ENCODE data around the gene DDN. TPM values are rescaled to one million over a fixed set of nuclear protein-coding genes. Genes with fewer than 3 reads are reported as not detected.

Gene DDN
- polyA plus RNA-seq, 1 of the 3 experiments (the other 2 are of a cell fraction): 0.20 TPM

DNA sequence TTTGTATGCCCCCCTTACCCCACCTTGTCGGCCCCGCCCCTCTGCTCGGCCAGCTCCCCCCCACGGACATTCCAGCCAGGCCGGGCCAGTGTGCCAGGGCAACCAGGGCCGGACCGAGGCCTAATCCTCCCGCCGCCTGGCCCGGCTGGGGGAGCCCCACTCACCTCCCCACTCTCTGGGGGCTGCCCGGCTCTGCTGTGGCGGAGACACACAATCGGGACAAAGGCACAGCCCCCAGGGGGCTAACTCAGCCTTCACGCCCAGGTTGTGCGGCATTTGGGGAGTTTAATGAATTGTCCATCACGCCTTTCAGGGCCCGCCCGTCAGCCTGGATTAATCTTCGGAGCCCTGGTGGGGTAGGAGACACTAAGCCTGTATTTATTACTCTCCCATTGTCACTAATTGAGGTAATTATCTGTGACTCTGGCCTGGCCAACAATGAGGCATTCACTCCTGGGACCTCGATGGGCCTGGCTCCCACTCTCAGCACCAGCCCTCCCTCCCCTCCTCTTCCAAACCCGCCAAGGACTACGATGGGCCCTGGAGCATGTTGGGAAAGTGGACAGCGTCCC lies 12.4 kb downstream of the DDN start:
- Histone ChIP-seq H3K4me3 (ENCODE audit: low read depth in 2 of 2, low read length in 1 of 2) (no peak overlapping the region), H3K9me2 (no peaks in the 10 kb centered on the region), H2AFZ (ENCODE audit: low read depth) (no peak overlapping the region), H3K4me2 (no peak overlapping the region), H3K36me3 (replicated peaks in 1 of 2; ENCODE audit: control insufficient read depth in 1 of 2, insufficient read depth in 2 of 2, low read length in 1 of 2) (no peaks in the 10 kb centered on the region), H3K4me1 (ENCODE audit: control insufficient read depth in 1 of 2, insufficient read depth in 2 of 2, low read depth in 1 of 2, low read length in 1 of 2) (no peaks in the 10 kb centered on the region), H3K79me2 (ENCODE audit: insufficient read depth) (no peaks in the 10 kb centered on the region), H3K27me3 (ENCODE audit: insufficient read depth) (peaks cover 45% of the 10 kb centered on the region), H3K9ac (no peak overlapping the region), H3F3A (replicated peaks; ENCODE audit: insufficient read depth) (no peaks in the 10 kb centered on the region), H3K27ac (ENCODE audit: low read depth in 2 of 2, low read length in 1 of 2) (no peak overlapping the region), H4K20me1 (ENCODE audit: insufficient read depth) (no peaks in the 10 kb centered on the region), H3K9me3 (no peaks in the 10 kb centered on the region)
- no peak for DNase-seq
- TF ChIP-seq ELF1 (IDR thresholded peaks at IDR 0.05) (no peak), POLR2AphosphoS5 (IDR thresholded peaks at IDR 0.05; ENCODE audit: low read depth, low read length) (no peak)
- TF ChIP-seq, protein P1, sequence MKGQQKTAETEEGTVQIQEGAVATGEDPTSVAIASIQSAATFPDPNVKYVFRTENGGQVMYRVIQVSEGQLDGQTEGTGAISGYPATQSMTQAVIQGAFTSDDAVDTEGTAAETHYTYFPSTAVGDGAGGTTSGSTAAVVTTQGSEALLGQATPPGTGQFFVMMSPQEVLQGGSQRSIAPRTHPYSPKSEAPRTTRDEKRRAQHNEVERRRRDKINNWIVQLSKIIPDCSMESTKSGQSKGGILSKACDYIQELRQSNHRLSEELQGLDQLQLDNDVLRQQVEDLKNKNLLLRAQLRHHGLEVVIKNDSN (IDR thresholded peaks at IDR 0.05; ENCODE audit: borderline replicate concordance, low read depth): no peak
- POLR2A ChIA-PET: no interaction called here
- CTCF ChIA-PET: interaction anchor here (0.6 to 33.0 kb wide), 6 partner anchors 5 to 177 kb away, joined by 3 to 935 read pairs (median 8); partner anchors contain the start of genes DDN, WNT1 and WNT10B
- 69% methylated on average over 10 of the region's 23 CpGs for WGBS (ENCODE audit: low lambda C conversion rate)

DNA sequence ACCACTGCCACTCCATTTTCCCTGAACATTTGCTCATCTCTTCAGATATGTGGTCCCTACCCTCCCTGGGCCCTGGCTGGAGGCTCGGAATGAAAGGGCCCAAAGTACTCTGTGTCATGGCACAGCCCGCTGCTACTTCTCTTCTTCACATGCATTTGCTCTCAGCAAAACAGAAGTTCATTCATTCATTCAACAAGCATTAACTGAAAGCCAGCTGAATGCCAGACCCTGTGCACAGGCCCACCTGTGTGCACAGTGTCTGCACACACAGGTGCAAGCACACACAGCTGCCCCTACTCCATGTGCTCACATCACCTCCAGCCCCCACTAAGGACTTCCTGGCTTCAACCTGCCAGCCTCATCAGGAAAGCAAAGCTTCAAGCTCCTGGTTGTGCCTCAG lies 13.3 kb downstream of the DDN start:
- ChIA-PET POLR2A (no interaction called here), CTCF (interaction anchor here (0.6 to 33.0 kb wide), 5 partner anchors 6 to 177 kb away, joined by 3 to 935 read pairs (median 3); partner anchors contain the start of genes DDN, WNT1 and WNT10B)

More for the DNA sequence above, 13.3 kb downstream of the DDN start:
- no peak overlapping the region for H3K9ac ChIP-seq
- H2AFZ ChIP-seq (ENCODE audit: low read depth): no peak overlapping the region
- no peaks in the 10 kb centered on the region for H3F3A ChIP-seq (replicated peaks; ENCODE audit: insufficient read depth)
- H3K79me2 ChIP-seq (ENCODE audit: insufficient read depth): no peaks in the 10 kb centered on the region
- H3K9me2 ChIP-seq: no peaks in the 10 kb centered on the region
- H3K4me1 ChIP-seq (ENCODE audit: control insufficient read depth in 1 of 2, insufficient read depth in 2 of 2, low read depth in 1 of 2, low read length in 1 of 2): peaks cover 0 to 5% of the 10 kb centered on the region in 2 experiments; a peak in 1 of 4 replicates
- peaks cover 54% of the 10 kb centered on the region for H3K27me3 ChIP-seq (ENCODE audit: insufficient read depth)
- H3K4me3 ChIP-seq (ENCODE audit: low read depth in 2 of 2, low read length in 1 of 2): no peak overlapping the region
- H3K27ac ChIP-seq (ENCODE audit: low read depth in 2 of 2, low read length in 1 of 2): no peak overlapping the region
- TF ChIP-seq, protein P1 (IDR thresholded peaks at IDR 0.05; ENCODE audit: borderline replicate concordance, low read depth): no peak
- TF ChIP-seq POLR2AphosphoS5 (IDR thresholded peaks at IDR 0.05; ENCODE audit: low read depth, low read length) (no peak), EZH2phosphoT487 (IDR thresholded peaks at IDR 0.05; ENCODE audit: borderline replicate concordance, low read depth) (no peak), SMC3 (IDR thresholded peaks at IDR 0.05; ENCODE audit: low read depth, low read length) (no peak), FOXM1 (IDR thresholded peaks at IDR 0.05; ENCODE audit: low read depth) (no peak), NRF1 (IDR thresholded peaks at IDR 0.05; ENCODE audit: low read depth, low read length) (no peak), RCOR1 (IDR thresholded peaks at IDR 0.05; ENCODE audit: low read length) (no peak), FOSL2 (IDR thresholded peaks at IDR 0.05; ENCODE audit: borderline replicate concordance, low read depth) (no peak), RAD21 (IDR thresholded peaks at IDR 0.05; ENCODE audit: low read length) (no peak), CHD2 (IDR thresholded peaks at IDR 0.05; ENCODE audit: low read length, partially characterized antibody) (no peak)
- TF ChIP-seq, protein P2, sequence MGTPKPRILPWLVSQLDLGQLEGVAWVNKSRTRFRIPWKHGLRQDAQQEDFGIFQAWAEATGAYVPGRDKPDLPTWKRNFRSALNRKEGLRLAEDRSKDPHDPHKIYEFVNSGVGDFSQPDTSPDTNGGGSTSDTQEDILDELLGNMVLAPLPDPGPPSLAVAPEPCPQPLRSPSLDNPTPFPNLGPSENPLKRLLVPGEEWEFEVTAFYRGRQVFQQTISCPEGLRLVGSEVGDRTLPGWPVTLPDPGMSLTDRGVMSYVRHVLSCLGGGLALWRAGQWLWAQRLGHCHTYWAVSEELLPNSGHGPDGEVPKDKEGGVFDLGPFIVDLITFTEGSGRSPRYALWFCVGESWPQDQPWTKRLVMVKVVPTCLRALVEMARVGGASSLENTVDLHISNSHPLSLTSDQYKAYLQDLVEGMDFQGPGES (IDR thresholded peaks at IDR 0.05; ENCODE audit: low read depth, low read length): no peak
- 94% methylated on average over 2 of the region's 2 CpGs for WGBS (ENCODE audit: low lambda C conversion rate)
- H3K4me2 ChIP-seq: no peak overlapping the region
- DNase-seq: no peak
- no peaks in the 10 kb centered on the region for H3K9me3 ChIP-seq
- no peaks in the 10 kb centered on the region for H3K36me3 ChIP-seq (replicated peaks in 1 of 2; ENCODE audit: control insufficient read depth in 1 of 2, insufficient read depth in 2 of 2, low read length in 1 of 2)
- no peaks in the 10 kb centered on the region for H4K20me1 ChIP-seq (ENCODE audit: insufficient read depth)
